ENCODE data around the gene KRTAP5-10. TPM values are rescaled to one million over a fixed set of nuclear protein-coding genes. Genes with fewer than 3 reads are reported as not detected.

Gene KRTAP5-10
- not detected in 2 replicates for total RNA-seq

GRCh38 chr11:71565263-71565662, at the start of gene KRTAP5-10:
Gene KRTAP5-10 (plus strand): TSS chr11:71565563. CDS start chr11:71565588, 25 bp downstream.

DNA sequence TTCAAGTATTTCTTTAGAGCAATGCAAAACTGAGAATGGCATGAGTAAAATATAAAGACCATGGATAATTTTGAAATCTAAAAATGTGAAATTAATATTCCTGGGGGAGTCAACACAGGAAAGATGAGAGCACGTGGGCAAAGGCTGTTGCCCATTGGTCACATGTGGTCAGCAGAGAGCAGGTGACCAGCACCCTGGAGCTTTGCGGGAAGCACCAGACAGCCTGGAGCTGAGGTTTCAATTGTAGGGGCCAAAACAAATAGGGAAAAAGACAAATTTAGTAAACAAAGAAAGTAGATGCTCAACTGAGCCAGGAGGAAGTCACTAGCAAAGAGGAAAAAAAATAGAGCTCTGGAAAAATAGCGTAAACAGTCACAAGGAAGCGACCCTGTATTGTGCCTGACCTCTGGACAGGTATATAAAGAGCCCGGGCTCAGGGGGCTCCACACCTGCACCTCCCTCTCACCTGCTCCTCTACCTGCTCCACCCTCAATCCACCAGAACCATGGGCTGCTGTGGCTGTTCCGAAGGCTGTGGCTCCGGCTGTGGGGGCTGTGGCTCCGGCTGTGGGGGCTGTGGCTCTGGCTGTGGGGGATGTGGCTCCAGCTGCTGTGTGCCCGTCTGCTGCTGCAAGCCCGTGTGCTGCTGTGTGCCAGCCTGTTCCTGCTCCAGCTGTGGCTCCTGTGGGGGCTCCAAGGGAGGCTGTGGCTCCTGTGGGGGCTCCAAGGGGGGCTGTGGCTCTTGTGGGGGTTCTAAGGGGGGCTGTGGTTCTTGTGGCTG, 38.4 kb upstream of the KRTAP5-10 start, which contains the start of gene KRTAP5-7:
KRTAP5-7 (plus strand) TSS at position 472 of the 780 bp plus-strand sequence; CDS start at position 506, 34 bp downstream.

DNA sequence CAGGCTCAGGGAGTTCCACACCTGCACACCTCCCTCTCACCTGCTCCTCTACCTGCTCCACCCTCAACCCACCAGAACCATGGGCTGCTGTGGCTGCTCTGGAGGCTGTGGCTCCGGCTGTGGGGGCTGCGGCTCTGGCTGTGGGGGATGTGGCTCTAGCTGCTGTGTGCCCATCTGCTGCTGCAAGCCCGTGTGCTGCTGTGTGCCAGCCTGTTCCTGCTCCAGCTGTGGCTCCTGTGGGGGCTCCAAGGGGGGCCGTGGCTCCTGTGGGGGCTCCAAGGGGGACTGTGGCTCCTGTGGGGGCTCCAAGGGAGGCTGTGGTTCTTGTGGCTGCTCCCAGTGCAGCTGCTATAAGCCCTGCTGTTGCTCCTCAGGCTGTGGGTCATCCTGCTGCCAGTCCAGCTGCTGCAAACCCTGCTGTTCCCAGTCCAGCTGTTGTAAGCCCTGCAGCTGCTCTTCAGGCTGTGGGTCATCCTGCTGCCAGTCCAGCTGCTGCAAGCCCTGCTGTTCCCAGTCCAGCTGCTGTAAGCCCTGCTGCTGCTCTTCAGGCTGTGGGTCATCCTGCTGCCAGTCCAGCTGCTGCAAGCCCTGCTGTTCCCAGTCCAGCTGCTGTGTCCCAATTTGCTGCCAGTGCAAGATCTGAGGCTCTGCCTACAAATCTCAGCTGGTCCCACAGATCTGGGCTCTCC, 27.2 kb upstream of the KRTAP5-10 start, which contains the start of gene KRTAP5-8:
KRTAP5-8 (plus strand) TSS at position 49 of the 689 bp plus-strand sequence; CDS start at position 80, 31 bp downstream.

GRCh38 chr11:71548120-71548519, 17.2 kb upstream of the KRTAP5-10 start, which contains the start of gene KRTAP5-9:
Gene KRTAP5-9 (plus strand): TSS chr11:71548420. CDS start chr11:71548658, 238 bp downstream.

GRCh38 chr11:71582309-71582895, 17.0 kb downstream of the KRTAP5-10 start, which contains the start of gene KRTAP5-11:
Gene KRTAP5-11 (minus strand): TSS chr11:71582875. CDS start chr11:71582837, 38 bp downstream.

Other genes with a start within 250 kb of the KRTAP5-10 start
- 38.3 and 109 TPM in 2 replicates for gene DHCR7, start 117.2 kb upstream of the KRTAP5-10 start, total RNA-seq
- gene NADSYN1, start 112.4 kb upstream of the KRTAP5-10 start, total RNA-seq = 59.6 and 62.1 TPM in 2 replicates
- not detected in 2 replicates for gene KRTAP5-7, start 38.3 kb upstream of the KRTAP5-10 start, total RNA-seq
- gene KRTAP5-8, start 27.5 kb upstream of the KRTAP5-10 start, total RNA-seq = not detected in 2 replicates
- gene KRTAP5-9, start 17.1 kb upstream of the KRTAP5-10 start, total RNA-seq = not detected in 2 replicates
- gene KRTAP5-11, start 17.3 kb downstream of the KRTAP5-10 start, total RNA-seq = not detected in 2 replicates